Islet of Langerhans (tissue), 1 donor: ENCODE data around the gene ZNF827.

Source experiments
- FAIRE-seq: peaks from one replicate; lab custom pipeline; 2011; peaks lifted over from hg19 to GRCh38; lab: Jason Lieb, UNC

The ZNF827 gene

GRCh38 chr4:145887241-145887991 lies 51.2 kb downstream of the ZNF827 start:
- FAIRE-seq: no peak

GRCh38 chr4:145886871-145887240 lies 51.8 kb downstream of the ZNF827 start:
- no peak for FAIRE-seq

- no peak for FAIRE-seq
Observed at GRCh38 chr4:145885666-145886065, 53.0 kb downstream of the ZNF827 start.

DNA sequence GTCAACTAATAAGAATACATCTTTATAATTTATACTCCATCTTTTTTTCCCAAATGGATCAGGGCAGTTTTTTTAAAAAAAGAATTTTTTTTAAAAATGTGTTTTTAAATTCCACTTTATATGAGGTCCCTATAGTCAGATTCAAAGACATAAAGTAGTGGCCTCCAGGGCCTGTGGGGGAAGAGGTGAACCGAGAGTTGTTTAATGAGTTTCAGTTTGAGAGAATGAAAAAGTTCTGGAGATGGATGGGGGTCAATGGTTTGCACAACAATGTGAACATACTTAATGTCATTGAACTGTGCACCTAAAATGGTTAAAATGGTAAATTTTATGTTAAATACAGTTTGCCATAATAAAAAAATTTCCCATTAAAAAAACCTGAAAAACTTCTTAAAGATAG lies 53.8 kb downstream of the ZNF827 start:
- FAIRE-seq: no peak

- peak; percentile 30 for FAIRE-seq
Observed at GRCh38 chr4:145883101-145883694, 55.4 kb downstream of the ZNF827 start.

GRCh38 chr4:145882604-145883003 lies 56.0 kb downstream of the ZNF827 start:
- FAIRE-seq: no peak

DNA sequence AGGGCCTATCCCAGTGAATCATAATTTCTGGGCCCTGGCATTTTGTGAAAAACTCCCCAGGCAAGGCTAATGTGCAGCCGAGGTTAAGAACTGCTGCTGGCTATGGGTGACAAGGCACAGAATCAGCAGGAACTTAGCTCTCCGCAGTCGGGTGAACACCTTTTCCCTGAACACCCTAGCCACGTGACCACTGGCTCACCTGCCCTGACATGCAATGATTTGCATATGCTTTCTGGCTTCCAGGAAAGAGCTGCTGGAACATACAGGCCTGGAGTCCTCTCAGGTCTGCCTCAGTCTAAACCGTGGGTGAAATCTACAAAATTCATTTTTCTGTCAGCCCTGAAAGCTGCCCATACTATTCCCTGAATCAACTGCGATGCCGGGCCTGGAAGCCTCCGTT lies 56.6 kb downstream of the ZNF827 start:
- FAIRE-seq: peak; percentile 97

- no peak for FAIRE-seq
Observed at GRCh38 chr4:145881576-145881975, 57.0 kb downstream of the ZNF827 start.

DNA sequence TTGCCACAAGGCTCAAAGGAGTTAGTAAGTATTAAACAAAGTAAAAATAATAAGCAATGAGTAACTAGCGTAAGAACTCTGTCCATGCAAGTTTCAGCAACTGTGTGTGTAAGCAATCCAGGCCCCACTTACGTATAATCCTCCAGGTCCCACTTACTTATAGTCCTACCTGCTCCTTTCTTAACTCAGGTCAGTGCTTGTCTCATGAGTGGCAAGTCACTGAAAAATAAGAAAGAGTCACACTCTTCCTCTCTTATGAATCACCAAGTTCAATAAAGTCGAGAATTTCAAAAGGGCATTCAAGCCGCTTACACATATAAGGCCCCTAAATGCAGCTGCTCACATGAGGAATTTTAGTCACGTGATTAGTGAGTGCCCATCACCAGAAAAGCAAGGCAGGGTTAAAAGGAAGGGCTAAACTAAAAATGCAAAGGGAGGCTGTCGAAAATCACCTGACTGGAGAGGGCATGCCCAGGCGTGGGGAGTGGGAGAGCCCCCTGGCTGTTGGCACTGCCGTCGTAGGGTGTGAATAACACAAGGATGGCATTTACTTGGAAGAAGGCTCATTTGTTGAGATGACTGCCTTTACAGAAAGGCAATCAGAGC lies 58.2 kb downstream of the ZNF827 start:
- no peak for FAIRE-seq

DNA sequence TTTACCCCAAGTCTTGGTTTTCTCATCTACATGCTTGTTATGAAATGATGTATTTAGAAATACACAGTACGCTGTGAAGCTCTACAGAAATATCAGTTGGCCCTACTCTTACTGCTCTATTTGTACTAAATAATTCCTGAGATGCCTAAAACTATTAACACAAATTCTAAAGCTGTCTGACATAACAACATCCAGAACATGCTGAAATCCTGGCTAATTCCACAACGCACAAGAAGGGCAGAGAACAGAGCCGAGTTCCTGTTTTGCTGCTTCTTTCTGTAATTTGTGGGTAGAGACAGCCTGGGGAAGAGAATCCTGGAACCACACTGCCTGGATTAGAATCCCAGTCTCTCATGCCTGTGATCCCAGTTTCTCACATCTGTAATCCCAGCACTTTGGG lies 59.0 kb downstream of the ZNF827 start:
- no peak for FAIRE-seq

DNA sequence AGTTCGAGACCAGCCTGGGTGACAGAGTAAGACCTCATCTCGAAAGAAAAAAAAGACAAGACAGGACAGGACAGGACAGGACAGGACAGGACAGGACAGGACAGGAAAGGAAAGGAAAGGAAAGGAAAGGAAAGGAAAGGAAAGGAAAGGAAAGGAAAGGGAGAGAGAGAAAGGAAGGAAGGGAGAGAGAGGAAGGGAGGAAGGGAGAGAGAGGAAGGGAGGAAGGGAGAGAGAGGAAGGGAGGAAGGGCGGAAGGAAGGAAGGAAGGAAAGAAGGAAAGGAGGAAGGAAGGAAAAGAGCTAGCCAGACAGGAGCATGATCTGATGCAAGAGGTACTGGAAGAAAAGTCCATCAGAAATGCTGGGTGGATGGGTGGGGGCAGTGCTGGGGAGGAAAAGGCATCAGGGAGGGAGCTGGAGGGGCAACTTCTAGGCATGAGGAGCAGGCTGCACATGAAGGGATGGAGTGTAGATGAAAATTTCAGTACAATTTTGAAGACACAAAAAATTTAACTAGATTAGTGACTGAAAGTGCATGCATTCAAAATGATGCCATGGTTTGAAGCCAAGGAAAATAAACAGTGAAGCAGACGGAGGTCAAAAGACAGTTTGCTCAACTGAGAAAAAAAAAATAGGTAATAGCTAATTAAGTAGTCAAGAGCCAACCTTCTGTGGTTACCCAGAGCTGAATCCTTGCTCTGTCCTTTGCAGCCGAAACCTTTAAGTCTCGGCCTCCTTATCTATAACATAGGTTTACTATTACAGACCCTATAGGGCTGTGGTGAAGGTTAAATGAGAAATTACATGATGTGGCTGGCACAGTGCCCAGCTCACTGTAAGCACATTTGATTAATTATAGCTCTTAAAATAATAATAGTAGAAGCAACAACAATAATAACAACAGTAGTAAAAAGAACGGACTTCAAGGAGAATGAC lies 59.9 kb downstream of the ZNF827 start:
- FAIRE-seq: no peak

- no peak for FAIRE-seq
Observed at GRCh38 chr4:145876531-145877180, 62.0 kb downstream of the ZNF827 start.

DNA sequence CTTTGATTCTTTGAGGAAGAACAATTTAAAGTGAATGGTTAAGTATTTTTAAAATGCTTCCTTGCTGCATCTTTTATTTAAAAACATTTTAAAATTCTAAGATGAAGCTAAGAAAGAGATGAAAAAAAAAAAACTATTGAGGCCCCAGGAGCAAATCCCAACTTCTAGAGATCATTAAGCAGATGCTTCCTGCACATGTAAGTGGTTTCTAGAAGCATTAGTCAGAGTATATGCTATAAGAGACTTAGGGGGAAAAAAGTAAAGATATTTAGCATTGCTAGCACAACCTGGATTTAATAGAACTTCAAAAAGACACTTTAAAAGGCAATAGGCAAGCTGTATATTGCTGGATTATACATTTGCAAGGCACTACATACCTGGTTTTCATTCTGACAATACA lies 64.7 kb downstream of the ZNF827 start:
- FAIRE-seq: no peak

DNA sequence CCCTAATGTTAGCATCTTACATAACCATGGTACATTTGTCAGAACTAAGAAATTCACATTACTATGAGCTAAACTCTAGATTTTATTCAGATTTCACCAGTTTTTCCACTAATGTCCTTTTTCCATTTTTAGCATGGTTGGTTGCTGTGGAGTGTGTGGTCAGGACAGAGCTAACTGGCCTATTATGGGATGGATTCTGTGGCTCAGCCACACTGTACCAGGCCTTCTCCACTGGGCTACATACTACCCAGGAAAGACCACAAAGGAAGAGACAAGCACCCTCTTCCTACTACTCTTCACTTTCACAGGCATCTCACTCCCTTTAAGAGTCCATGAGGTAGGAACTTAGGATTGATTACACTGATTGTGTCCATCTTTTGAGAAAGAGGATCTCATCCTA lies 67.4 kb downstream of the ZNF827 start:
- FAIRE-seq: no peak

GRCh38 chr4:145870155-145871020 lies 68.2 kb downstream of the ZNF827 start:
- no peak for FAIRE-seq

DNA sequence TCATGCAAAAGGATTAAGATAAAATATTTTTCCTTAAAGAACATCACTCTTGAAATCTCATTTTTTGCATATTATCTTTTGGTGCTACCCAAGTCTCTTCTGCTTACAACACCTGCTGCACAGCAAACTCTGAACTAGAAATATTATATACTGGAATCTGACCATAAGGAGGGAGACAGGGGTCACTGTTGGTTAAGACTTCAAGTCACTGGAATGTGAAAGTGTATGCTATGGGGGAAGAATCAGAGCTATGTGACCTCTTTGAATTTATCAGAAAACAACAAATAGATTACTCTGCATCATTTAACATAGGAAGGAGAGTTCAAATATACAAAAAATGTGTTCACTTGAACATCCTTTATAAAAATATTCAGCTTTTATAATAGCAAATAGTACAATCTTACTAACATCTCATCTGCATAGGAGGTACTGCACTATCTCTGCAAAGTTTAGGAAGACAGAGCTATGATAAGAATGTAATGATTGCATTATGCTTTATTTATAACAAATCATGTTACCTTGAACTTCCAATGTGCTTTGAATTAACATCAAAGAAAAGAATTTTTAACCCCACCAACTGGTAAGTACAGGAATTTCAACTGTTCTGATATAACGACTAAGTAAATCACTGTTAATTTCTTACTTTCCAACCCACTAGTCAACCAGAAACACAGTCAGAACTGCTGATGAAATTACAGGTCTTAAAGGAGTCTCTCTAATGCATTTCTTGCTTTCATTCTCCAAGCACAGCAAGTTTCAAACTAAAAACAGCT lies 69.8 kb downstream of the ZNF827 start:
- peak; percentile 72 for FAIRE-seq

DNA sequence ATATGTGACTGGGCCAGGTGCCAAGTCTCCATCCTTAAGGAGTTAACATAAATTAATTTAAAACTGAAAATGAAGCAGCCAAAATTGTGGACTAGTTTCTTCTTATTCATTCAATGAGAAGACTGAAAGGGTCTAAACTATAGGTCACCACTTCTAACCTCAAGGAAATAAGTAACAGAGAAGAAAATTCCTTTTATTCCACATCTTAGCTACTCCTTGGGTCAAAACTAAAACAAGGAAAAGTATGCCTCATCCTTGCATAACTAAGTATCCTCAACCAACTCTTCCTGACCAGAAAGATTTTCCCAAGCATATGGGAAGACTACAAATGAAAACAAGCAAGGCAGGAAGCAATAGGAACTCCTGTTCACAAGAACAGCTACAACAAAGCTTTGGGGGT lies 71.2 kb downstream of the ZNF827 start:
- no peak for FAIRE-seq

GRCh38 chr4:145866991-145867390 lies 71.6 kb downstream of the ZNF827 start:
- FAIRE-seq: no peak

DNA sequence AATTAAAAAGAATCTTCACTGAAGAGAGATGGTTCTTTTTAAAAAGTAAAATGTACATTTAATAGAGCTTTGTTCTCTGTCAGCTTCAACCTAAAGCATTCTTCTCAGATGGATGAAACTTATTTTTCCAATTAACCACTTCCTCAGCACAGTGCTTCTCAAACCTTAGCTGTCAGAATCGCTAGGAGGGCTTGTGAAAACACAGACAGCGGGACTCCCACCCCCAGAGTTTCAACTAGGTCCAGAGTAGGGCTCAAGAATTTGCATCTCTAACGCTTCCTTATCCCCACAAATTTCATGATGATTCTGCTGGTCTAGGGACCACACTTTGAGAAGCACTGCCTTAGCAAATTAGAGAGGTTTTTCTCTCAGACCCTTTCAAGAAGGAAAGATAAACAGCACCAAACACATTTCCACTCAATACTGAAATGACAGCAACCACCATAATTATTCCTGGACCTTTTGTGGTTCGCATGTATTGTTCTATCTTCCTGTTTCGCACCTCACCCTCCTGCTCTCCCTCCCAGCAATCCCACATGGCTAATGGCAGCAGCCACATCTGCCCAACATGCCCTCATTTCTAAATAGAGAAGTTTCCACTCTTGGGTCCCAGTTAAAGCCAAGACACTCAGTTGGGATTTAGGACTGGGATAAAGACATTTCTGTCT lies 73.2 kb downstream of the ZNF827 start:
- no peak for FAIRE-seq

DNA sequence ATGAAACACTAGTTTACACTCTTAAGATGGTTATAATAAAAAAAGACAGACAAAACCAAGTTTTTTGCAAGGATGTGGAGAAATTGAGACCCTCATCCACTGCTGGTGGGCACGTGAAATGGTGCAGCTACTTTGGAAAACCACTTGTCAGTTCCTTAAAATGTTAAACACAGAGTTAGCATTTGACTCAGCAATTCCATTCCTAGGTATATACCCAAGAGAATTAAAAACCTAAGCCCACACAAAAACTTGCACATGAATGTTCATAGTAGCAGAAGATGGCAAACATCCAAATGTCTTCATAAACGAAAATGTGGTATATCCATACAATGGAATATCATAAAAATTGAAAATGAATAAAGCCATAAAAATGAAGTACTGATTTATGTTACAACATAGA lies 75.4 kb downstream of the ZNF827 start:
- no peak for FAIRE-seq
